ENCODE results near the gene MYOC.
"Not testable (repeated sequence)": the region's sequence is repeated elsewhere in the genome, so short reads cannot be mapped to it uniquely, and the experiment has no call there.

Gene MYOC

GRCh38 chr1:171646249-171646560 lies 6.3 kb downstream of the MYOC start:
- no peak for DNase-seq

- DNase-seq = no peak
Measured at GRCh38 chr1:171645553-171646248, 6.8 kb downstream of the MYOC start.

- DNase-seq = peak; percentile 68 to 94 (median 88)
Measured at GRCh38 chr1:171644805-171645483, 7.5 kb downstream of the MYOC start.

DNA sequence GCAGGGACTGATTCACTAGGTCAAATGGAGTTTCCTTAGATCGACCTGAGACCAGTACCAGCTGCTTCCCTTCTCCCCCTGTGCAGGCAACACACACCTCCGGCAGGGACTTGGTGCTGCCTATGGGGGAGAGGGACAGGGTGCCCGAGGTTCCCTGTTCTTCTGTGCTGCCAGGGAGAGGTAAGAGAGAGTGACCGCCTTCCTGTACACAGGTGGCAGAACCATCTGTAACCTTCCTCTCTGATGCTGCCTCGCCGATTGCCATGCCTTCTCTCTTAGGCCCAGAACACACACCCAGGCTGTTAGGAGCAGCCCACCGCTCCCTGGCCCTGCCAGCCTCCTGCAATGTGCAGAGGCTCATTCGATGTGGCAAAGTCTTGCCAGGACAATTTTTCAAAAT lies 9.3 kb downstream of the MYOC start:
- DNase-seq = no peak

DNA sequence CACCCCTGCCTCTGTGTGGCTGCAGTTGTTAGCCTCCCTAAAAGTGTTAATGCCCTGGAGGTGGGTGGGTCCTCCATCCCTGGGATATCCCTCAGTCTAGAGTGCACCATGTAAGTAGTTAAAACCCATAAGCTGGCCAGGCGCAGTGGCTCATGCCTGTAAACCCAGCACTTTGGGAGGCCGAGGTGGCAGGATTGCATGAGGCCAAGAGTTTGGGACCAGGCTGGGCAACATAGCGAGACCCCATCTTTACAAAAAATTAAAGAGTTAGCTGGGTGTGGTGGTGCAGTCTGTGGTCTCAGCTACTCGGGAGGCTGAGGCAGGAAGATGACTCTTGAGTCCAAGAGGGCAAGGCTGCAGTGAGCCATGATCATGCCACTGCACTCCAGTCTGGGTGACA lies 10.3 kb downstream of the MYOC start:
- no peak for DNase-seq

GRCh38 chr1:171641076-171641864 lies 11.2 kb downstream of the MYOC start:
- no peak for DNase-seq

- DNase-seq = no peak
Measured at GRCh38 chr1:171640225-171640624, 12.3 kb downstream of the MYOC start.

GRCh38 chr1:171637928-171638576 lies 14.4 kb downstream of the MYOC start:
- DNase-seq = no peak

DNA sequence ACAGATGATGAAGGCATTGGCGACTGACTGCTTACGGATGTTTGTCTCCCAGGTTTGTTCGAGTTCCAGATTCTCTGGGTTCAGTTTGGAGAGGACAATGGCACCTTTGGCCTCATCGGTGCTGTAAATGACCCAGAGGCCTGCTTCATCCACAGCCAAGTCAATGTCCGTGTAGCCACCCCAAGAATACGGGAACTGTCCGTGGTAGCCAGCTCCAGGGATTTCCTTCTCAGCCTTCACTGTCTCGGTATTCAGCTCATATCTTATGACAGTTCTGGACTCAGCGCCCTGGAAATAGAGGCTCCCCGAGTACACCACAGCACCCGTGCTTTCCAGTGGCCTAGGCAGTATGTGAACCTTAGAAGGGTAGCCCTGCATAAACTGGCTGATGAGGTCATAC lies 16.3 kb downstream of the MYOC start:
- no peak for DNase-seq

DNA sequence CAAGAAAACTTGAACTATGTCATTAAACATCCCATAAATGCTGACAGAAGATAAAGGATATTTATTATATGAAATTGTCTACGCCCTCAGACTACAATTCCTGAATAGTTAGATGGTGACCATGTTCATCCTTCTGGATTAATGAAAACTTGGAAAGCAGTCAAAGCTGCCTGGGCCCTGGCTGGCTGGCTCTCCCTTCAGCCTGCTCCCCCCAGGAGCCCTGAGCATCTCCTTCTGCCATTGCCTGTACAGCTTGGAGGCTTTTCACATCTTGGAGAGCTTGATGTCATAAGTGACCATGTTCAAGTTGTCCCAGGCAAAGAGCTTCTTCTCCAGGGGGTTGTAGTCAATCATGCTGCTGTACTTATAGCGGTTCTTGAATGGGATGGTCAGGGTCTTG lies 16.8 kb downstream of the MYOC start:
- no peak for DNase-seq

DNA sequence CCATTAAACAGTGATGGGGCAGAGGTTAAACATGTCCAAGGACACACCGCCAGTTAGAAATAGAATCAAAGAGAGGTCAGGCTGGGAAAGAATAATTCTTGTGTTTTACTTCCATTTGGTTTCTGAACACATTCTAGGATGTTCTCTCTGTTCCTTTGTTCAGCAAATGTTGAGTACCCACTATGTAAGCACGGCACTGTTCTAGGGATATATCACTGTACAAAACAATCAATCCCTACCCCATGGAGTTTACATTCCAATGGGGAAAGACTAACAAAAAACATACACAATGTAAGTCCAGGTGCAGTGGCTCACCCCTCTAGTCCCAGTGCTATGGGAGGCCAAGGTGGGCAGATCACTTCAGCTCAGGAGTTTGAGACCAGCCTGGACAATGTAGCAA lies 24.3 kb downstream of the MYOC start:
- no peak for DNase-seq

GRCh38 chr1:171627020-171627419 lies 25.5 kb downstream of the MYOC start:
- no peak for DNase-seq

DNA sequence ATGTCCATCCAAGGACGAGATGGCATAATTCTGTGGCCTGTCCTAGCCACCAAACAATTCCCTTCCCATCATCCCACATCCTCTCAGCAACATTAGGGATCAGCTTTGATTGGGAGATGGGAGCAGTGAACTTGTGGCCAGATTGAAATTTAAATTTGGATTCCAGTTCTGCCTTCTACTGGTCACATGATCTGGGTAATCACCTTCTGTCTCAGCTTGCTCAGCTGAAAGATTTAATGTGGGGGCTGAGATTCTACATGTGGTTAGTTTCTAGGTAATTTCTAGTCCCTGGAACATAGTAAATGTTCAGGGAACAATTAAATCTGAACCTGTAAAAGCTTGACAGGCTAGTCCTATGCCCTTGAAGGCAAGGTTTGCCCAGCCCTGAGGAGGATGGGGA lies 27.3 kb downstream of the MYOC start:
- no peak for DNase-seq

- DNase-seq = no peak
Measured at GRCh38 chr1:171623651-171624331, 28.7 kb downstream of the MYOC start.

DNA sequence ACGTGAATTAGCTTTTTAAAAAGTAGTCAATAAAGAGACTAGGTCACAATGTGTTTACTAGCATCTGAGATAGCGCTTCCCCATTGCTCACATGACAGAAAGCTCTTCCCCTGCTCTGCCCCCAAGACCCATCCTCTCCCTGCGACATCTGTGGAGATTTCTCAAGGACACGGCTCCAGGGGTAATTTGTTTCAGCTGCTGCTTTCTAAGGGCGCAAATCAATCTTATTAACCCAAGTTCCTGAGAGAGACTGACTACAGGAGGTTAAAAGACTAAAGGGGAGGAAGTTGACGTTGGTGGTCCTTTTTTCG lies 30.4 kb downstream of the MYOC start, which contains the start of gene MYOCOS:
MYOCOS (plus strand) TSS at position 92 of the 311 bp plus-strand sequence. CDS start 1,641 bp downstream, outside the sequence.
- no peak for DNase-seq

GRCh38 chr1:171616586-171616985 lies 35.9 kb downstream of the MYOC start:
- DNase-seq = no peak

DNA sequence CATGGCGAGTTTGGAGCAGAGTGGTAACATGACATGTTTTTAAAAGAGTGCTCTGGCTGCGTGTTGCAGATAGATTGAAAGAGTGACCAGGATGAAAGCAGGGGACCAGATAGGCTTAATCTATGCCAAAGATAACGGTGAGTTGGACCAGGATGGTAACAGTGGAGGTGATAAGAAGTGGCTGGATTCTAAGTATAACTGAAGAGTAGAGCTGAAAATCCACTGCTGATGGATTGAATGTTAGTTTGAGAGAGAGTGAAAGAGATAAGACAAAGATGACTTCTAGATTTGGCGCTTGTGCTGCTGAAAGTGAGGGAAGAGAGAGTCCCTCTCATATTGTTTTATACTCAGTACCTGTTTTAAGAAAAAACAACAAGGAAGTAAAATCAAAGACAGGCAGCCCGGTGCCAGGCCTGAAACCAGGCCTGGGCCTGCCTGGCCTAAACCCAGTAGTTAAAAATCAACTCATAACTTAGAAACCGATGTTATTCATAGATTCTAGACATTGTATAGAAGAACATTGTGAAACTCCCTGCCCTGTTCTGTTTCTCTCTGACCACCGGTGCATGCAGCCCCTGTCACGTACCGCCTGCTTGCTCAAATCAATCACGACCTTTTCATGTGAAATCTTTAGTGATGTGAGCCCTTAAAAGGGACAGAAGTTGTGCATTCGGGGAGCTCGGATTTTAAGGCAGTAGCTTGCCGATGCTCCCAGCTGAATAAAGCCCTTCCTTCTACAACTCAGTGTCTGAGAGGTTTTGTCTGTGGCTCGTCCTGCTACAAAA lies 37.2 kb downstream of the MYOC start:
- not testable (repeated sequence) for DNase-seq

DNA sequence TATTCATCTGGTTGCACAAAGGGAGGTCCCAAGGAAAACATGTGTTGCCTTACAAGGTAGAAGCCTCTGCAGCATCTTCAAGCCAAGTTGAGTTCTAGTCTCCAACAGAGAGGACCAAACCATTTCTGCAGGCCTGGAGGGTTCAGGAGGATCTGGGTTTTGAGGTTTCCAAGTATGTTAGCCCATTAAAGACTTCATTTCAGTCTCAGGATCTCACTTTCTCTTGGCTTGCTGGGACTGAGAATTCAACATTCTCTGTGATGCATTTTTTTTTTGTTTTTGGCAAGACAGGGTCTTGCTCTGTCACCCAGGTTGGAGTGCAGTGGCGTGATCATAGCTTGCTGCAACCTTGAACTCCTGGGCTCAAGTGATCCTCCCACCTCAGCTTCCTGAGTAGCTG lies 39.2 kb downstream of the MYOC start:
- no peak for DNase-seq

DNA sequence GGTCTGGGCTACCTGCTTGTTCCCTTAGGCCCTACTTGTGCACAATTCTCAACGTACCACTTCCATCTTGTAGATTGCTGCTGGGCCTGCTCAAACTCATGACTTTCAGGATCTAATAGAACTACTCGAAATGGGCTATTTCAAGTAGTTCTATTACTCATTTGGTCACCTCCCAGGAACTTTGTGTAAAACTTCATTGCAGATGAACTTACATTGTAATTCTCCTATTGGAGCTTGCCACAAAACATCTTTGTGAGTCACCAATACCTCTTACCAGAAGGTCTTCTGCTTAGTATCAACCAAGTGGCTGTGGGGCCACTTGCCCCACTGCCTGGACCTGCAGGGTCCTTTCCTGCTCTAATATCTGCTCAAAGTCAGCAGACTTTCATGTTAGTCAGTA lies 41.2 kb downstream of the MYOC start:
- DNase-seq = no peak

- DNase-seq = no peak
Measured at GRCh38 chr1:171610385-171610784, 42.1 kb downstream of the MYOC start.

GRCh38 chr1:171606402-171606941 lies 46.0 kb downstream of the MYOC start:
- no peak for DNase-seq

DNA sequence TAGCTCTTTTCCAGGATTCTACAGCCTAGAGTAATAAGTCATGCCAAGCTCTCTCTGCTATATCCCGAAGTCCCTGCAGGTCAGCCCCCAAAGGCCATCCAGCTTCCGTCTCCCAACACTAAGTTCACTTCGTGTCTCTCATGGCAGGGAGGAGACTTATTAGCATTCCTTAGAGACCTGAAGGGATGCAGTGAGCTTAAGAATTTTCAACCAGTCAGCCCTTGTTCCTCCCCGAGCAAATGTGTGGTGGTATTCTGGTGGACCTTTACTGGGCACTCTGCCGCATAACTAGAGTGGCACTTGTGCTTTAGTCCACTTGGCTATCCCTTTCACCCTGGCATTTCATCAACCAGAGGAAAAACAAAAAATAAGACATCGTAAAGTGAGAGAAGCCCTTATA lies 49.4 kb downstream of the MYOC start:
- not testable (repeated sequence) for DNase-seq

Data from NCI-H1417 (cell line).